Measurements from ENCODE around the gene FER1L5. TPM values are rescaled to one million over a fixed set of nuclear protein-coding genes. Genes with fewer than 3 reads are reported as not detected.
"Not testable (repeated sequence)": the region's sequence is repeated elsewhere in the genome, so short reads cannot be mapped to it uniquely, and the experiment has no call there.

Gene FER1L5
- polyA plus RNA-seq, 3 donors: 1.1 to 2.7 (median 1.1) TPM

GRCh38 chr2:96665083-96665569 lies 22.6 kb downstream of the FER1L5 start:
- DNase-seq (ENCODE audit: extremely low read depth in 1 of 11, low read depth in 9 of 11, low spot score in 4 of 11): no peak

- DNase-seq (ENCODE audit: extremely low read depth in 1 of 11, low read depth in 9 of 11, low spot score in 4 of 11): not testable (repeated sequence)
Measured at GRCh38 chr2:96665717-96666116, 23.2 kb downstream of the FER1L5 start.

DNA sequence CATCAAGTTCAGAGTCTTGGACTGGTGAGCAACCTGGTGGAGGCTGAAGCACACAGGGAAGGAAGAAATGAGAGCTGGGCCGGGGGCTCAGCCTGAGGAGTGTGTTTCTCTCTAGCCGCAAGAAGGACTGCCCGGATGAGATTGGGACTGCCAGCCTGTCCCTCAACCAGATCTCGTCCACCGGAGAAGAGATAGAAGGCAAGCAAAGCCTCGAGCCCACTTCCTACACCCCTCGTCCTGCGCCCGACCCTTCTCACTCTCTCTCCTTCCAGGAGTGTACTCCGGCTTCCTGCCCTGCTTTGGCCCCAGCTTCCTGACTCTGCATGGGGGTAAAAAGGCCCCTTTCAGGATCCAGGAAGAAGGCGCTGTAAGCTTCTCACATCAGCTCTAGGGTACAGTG lies 26.2 kb downstream of the FER1L5 start:
- no peak for DNase-seq (ENCODE audit: extremely low read depth in 1 of 11, low read depth in 9 of 11, low spot score in 4 of 11)

DNA sequence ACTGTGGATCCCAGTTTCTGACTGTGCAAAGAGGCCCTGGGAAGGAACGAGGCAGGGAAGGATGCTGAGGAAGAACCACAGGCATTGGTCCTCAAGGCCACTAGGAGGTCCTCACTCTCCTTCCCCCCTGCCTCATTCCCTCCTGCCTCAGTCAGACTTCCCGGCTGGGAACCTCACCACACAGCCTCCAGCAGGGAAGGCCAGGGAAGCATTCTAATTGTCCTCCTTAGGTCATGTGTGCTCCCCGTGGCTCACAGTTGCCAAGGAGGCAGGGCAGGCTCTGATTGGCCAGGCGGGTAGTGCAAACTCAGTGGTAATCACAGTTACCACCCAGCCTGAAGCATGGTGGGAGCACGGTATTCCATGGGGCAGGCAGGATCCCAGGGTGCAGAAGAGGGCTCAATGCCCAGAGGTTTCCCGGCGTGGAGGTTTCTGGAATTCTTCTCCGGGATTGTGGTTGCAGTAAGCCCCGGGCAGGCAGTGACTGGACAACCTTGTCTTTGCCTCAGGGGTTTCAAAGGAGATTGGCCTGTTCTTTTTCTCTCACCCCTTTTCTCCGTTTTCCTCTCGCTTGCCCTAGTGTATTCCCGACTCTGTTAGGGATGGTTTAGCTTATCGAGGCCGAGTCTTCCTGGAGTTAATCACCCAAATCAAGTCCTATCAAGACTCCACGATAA lies 27.1 kb downstream of the FER1L5 start:
- no peak for DNase-seq (ENCODE audit: extremely low read depth in 1 of 11, low read depth in 9 of 11, low spot score in 4 of 11)

- peak in 1 of 11 donors; percentile 13 for DNase-seq (ENCODE audit: extremely low read depth in 1 of 11, low read depth in 9 of 11, low spot score in 4 of 11)
Measured at GRCh38 chr2:96679848-96680247, 37.3 kb downstream of the FER1L5 start.

GRCh38 chr2:96680561-96681141 lies 38.1 kb downstream of the FER1L5 start:
- DNase-seq (ENCODE audit: extremely low read depth in 1 of 11, low read depth in 9 of 11, low spot score in 4 of 11): no peak

- no peak for DNase-seq (ENCODE audit: extremely low read depth in 1 of 11, low read depth in 9 of 11, low spot score in 4 of 11)
Measured at GRCh38 chr2:96681540-96681939, 39.0 kb downstream of the FER1L5 start.

- DNase-seq (ENCODE audit: extremely low read depth in 1 of 11, low read depth in 9 of 11, low spot score in 4 of 11): no peak
Measured at GRCh38 chr2:96683307-96683706, 40.7 kb downstream of the FER1L5 start.

DNA sequence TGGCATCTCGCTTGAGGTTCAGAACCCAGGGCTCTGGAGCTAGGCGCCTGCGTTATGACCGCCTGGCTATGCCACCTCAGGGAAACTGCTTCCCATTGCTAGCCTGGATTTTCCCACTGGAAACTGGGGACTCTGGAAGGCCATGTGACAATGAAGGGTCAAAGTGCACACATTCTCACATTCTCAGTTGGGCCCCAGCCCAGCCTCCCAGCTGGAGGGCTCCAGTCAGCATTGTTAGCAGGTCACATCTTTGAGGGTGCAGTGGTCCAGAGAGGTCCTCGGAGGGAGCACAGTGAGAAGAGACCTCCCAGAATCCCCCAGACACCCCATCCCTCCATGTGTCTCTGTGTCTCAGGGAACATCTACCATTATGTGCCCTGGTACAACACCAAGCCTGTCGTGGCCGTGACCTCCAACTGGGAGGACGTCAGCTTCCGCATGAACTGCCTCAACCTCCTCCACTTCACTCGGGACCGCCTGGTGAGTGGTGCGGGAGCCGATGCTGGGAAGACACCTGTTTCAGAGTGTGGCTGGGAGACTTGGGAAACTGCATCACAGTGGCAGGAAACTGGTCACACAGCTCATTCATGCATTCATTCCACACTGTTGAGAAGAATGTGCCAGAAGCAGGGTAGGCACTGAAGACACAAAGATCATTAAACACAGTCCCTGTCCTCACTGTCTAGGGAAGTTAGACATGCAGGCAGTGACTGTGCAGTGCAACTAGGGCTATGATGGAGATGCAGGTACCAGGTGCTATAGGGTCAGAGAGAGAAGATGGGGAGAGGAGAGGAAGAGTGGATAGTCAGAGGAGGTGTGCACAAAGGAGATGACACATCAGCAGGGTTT lies 41.6 kb downstream of the FER1L5 start:
- no peak for DNase-seq (ENCODE audit: extremely low read depth in 1 of 11, low read depth in 9 of 11, low spot score in 4 of 11)

GRCh38 chr2:96684883-96685576 lies 42.5 kb downstream of the FER1L5 start:
- DNase-seq (ENCODE audit: extremely low read depth in 1 of 11, low read depth in 9 of 11, low spot score in 4 of 11): peak in 1 of 11 donors; percentile 13

- DNase-seq (ENCODE audit: extremely low read depth in 1 of 11, low read depth in 9 of 11, low spot score in 4 of 11): peak in 8 of 11 donors; percentile 10 to 52 (median 34)
Measured at GRCh38 chr2:96685577-96686459, 43.3 kb downstream of the FER1L5 start.

GRCh38 chr2:96687266-96687665 lies 44.7 kb downstream of the FER1L5 start:
- no peak for DNase-seq (ENCODE audit: extremely low read depth in 1 of 11, low read depth in 9 of 11, low spot score in 4 of 11)

- no peak for DNase-seq (ENCODE audit: extremely low read depth in 1 of 11, low read depth in 9 of 11, low spot score in 4 of 11)
Measured at GRCh38 chr2:96687711-96688640, 45.4 kb downstream of the FER1L5 start.

DNA sequence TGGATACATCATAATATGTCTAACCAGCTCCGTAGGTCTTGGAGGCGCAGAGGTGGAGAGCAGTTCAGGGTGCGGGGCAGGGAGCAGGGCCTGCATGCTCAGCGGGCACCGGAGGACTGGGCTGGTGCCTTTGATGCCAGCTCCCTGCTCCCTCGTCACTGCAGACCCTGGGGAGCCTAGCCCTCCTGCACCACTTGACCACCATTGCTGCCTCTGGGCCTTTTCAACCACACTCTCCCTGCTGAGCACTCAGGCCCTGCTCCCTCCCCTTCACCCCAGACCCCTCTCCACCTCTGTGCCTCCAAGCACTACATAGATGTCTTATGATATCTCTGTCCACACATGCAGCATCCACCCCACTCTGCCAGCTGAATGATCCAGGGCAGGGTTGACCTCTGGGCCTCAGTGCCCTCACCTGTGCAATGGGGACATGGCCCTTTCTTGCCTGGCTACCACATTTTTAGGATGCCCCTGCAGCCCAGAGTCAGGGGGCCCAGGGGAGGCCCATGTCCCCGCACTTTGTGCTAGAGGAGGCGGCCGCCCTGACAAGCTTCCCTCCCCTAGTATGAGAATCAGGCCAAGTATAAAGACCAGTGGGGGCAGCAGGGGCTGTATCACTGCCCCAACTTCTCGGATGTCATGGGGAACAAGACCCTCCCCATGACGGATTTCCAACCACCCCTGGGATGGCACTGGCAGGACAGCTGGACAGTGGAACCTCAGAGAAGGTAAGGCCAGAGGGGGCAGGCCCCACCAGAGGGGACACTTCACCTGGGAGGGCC lies 46.3 kb downstream of the FER1L5 start:
- DNase-seq (ENCODE audit: extremely low read depth in 1 of 11, low read depth in 9 of 11, low spot score in 4 of 11): no peak

DNA sequence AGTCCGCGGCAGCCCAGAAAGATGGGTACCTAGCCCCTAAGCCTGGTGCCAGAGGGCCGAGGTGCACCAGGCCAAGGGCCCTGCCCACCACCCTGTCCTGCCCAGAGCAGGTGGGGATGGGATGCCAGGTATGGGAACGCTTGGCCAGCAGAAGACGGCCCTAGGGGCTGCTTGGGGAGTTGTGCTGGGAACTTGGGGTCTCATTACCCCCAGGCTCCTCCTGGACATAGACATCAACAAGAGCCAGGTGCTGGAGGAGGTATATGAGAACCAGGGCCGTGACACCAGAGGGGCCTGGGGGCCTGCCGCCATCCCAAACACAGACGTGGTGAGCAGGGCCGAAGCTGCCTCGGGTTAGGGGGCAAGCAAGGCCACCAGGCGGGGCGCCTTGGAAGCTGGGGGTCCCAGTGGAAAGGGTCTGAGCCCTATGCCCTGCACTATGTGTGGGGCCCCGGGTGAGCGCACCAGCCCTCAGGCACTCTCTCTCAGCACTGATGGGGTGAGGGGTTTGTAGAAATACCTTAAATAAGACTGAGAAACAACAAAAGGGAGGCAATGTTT lies 46.9 kb downstream of the FER1L5 start:
- DNase-seq (ENCODE audit: extremely low read depth in 1 of 11, low read depth in 9 of 11, low spot score in 4 of 11): no peak

DNA sequence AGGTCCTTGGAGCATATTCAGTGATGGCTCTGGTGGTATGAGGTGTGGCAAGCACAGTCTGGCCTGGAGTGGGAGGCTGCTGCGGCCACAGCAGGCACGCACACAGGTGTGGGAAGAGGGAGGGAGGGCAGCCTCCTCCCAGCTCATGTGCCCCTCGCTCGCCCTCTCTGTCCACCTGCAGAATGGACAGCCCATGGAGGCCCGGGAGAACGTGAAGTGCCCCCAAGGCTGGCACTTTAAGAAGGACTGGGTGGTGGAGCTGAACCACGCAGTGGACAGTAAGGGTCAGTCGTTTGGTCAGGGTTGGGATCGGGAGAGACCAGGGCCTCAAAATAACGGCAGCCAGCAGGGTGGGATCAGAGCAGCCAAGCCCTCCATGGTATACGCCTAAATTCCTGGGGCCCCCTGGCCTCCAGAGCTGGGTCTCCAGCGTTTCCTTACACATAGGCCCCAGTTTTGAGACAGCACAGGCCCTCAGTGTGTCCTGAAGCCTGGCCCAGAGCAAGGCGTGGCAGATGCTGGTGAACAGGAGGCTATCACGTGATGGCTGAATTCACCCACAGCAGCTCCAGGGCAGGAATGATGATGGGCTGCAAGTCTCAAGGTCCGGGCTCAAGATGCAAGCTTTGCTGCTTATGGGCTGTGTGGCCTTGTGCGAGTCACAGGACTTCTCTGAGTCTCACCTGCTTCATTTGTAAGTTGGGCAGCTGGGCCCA lies 47.9 kb downstream of the FER1L5 start:
- no peak for DNase-seq (ENCODE audit: extremely low read depth in 1 of 11, low read depth in 9 of 11, low spot score in 4 of 11)

Data from renal cortex interstitium (tissue), 11 donors.